ENCODE results near the gene ARHGAP23. TPM values are rescaled to one million over a fixed set of nuclear protein-coding genes. Genes with fewer than 3 reads are reported as not detected.

Gene ARHGAP23
- total RNA-seq, 1 experiment from 2014 or later = 0.04 TPM

- Histone ChIP-seq H3K27ac (ENCODE audit: low read length) (no peak overlapping the region), H3K27me3 (ENCODE audit: low read length) (no peaks in the 10 kb centered on the region), H3K4me1 (ENCODE audit: low read length) (no peaks in the 10 kb centered on the region), H3K4me3 (ENCODE audit: low read length) (no peak overlapping the region), H3K79me2 (ENCODE audit: low read length) (no peaks in the 10 kb centered on the region), H3K36me3 (ENCODE audit: insufficient read depth, low read length) (no peaks in the 10 kb centered on the region), H3K4me2 (ENCODE audit: low read depth, low read length, poor library complexity, severe bottlenecking) (no peak overlapping the region), H2AFZ (ENCODE audit: low read length) (no peak overlapping the region), H3K9me2 (replicated peaks; ENCODE audit: insufficient read depth, low read length) (no peaks in the 10 kb centered on the region), H4K20me1 (ENCODE audit: insufficient read depth, low read depth, low read length) (no peaks in the 10 kb centered on the region), H3K9me3 (ENCODE audit: low read length) (no peaks in the 10 kb centered on the region), H3K9ac (ENCODE audit: low read length) (no peak overlapping the region)
- DNase-seq = no peak
Measured at GRCh38 chr17:38533866-38534497, 105.7 kb downstream of the ARHGAP23 start.

GRCh38 chr17:38534498-38534885 is 106.2 kb downstream of the ARHGAP23 start:
- Histone ChIP-seq H3K79me2 (ENCODE audit: low read length) (no peaks in the 10 kb centered on the region), H3K4me1 (ENCODE audit: low read length) (no peaks in the 10 kb centered on the region), H3K9ac (ENCODE audit: low read length) (no peak overlapping the region), H4K20me1 (ENCODE audit: insufficient read depth, low read depth, low read length) (no peaks in the 10 kb centered on the region), H3K9me2 (replicated peaks; ENCODE audit: insufficient read depth, low read length) (no peaks in the 10 kb centered on the region), H2AFZ (ENCODE audit: low read length) (no peak overlapping the region), H3K36me3 (ENCODE audit: insufficient read depth, low read length) (no peaks in the 10 kb centered on the region), H3K9me3 (ENCODE audit: low read length) (no peaks in the 10 kb centered on the region), H3K4me2 (ENCODE audit: low read depth, low read length, poor library complexity, severe bottlenecking) (no peak overlapping the region), H3K27ac (ENCODE audit: low read length) (no peak overlapping the region), H3K4me3 (ENCODE audit: low read length) (no peak overlapping the region), H3K27me3 (ENCODE audit: low read length) (no peaks in the 10 kb centered on the region)
- no peak for DNase-seq

GRCh38 chr17:38535886-38536285 is 107.6 kb downstream of the ARHGAP23 start:
- DNase-seq = no peak
- Histone ChIP-seq H4K20me1 (ENCODE audit: insufficient read depth, low read depth, low read length) (no peaks in the 10 kb centered on the region), H2AFZ (ENCODE audit: low read length) (no peak overlapping the region), H3K4me1 (ENCODE audit: low read length) (no peaks in the 10 kb centered on the region), H3K36me3 (ENCODE audit: insufficient read depth, low read length) (no peaks in the 10 kb centered on the region), H3K9me2 (replicated peaks; ENCODE audit: insufficient read depth, low read length) (no peaks in the 10 kb centered on the region), H3K27ac (ENCODE audit: low read length) (no peak overlapping the region), H3K9me3 (ENCODE audit: low read length) (no peaks in the 10 kb centered on the region), H3K9ac (ENCODE audit: low read length) (no peak overlapping the region), H3K27me3 (ENCODE audit: low read length) (no peaks in the 10 kb centered on the region), H3K79me2 (ENCODE audit: low read length) (no peaks in the 10 kb centered on the region), H3K4me2 (ENCODE audit: low read depth, low read length, poor library complexity, severe bottlenecking) (no peak overlapping the region), H3K4me3 (ENCODE audit: low read length) (no peak overlapping the region)

- H4K20me1 ChIP-seq (ENCODE audit: insufficient read depth, low read depth, low read length) = no peaks in the 10 kb centered on the region
- no peaks in the 10 kb centered on the region for H3K9me3 ChIP-seq (ENCODE audit: low read length)
- H3K79me2 ChIP-seq (ENCODE audit: low read length) = no peaks in the 10 kb centered on the region
- H2AFZ ChIP-seq (ENCODE audit: low read length) = no peak overlapping the region
- no peaks in the 10 kb centered on the region for H3K27me3 ChIP-seq (ENCODE audit: low read length)
- no peak for DNase-seq
- H3K36me3 ChIP-seq (ENCODE audit: insufficient read depth, low read length) = no peaks in the 10 kb centered on the region
- no peak overlapping the region for H3K4me2 ChIP-seq (ENCODE audit: low read depth, low read length, poor library complexity, severe bottlenecking)
- no peak overlapping the region for H3K9ac ChIP-seq (ENCODE audit: low read length)
- H3K9me2 ChIP-seq (replicated peaks; ENCODE audit: insufficient read depth, low read length) = no peaks in the 10 kb centered on the region
- no peaks in the 10 kb centered on the region for H3K4me1 ChIP-seq (ENCODE audit: low read length)
- H3K4me3 ChIP-seq (ENCODE audit: low read length) = no peak overlapping the region
- no peak overlapping the region for H3K27ac ChIP-seq (ENCODE audit: low read length)
Measured at GRCh38 chr17:38536661-38537060, 108.4 kb downstream of the ARHGAP23 start.

GRCh38 chr17:38538906-38539305 is 110.6 kb downstream of the ARHGAP23 start:
- H4K20me1 ChIP-seq (ENCODE audit: insufficient read depth, low read depth, low read length) = no peaks in the 10 kb centered on the region
- H3K9ac ChIP-seq (ENCODE audit: low read length) = no peak overlapping the region
- H2AFZ ChIP-seq (ENCODE audit: low read length) = no peak overlapping the region
- H3K36me3 ChIP-seq (ENCODE audit: insufficient read depth, low read length) = no peaks in the 10 kb centered on the region
- H3K9me3 ChIP-seq (ENCODE audit: low read length) = no peaks in the 10 kb centered on the region
- H3K4me3 ChIP-seq (ENCODE audit: low read length) = no peak overlapping the region
- H3K4me2 ChIP-seq (ENCODE audit: low read depth, low read length, poor library complexity, severe bottlenecking) = no peak overlapping the region
- no peaks in the 10 kb centered on the region for H3K4me1 ChIP-seq (ENCODE audit: low read length)
- no peak for DNase-seq
- H3K9me2 ChIP-seq (replicated peaks; ENCODE audit: insufficient read depth, low read length) = no peaks in the 10 kb centered on the region
- no peak overlapping the region for H3K27ac ChIP-seq (ENCODE audit: low read length)
- H3K27me3 ChIP-seq (ENCODE audit: low read length) = no peaks in the 10 kb centered on the region
- no peaks in the 10 kb centered on the region for H3K79me2 ChIP-seq (ENCODE audit: low read length)

GRCh38 chr17:38539386-38539785 is 111.1 kb downstream of the ARHGAP23 start:
- Histone ChIP-seq H3K9me2 (replicated peaks; ENCODE audit: insufficient read depth, low read length) (no peaks in the 10 kb centered on the region), H3K36me3 (ENCODE audit: insufficient read depth, low read length) (no peaks in the 10 kb centered on the region), H3K4me3 (ENCODE audit: low read length) (no peak overlapping the region), H3K9ac (ENCODE audit: low read length) (no peak overlapping the region), H3K27me3 (ENCODE audit: low read length) (no peaks in the 10 kb centered on the region), H2AFZ (ENCODE audit: low read length) (no peak overlapping the region), H3K9me3 (ENCODE audit: low read length) (no peaks in the 10 kb centered on the region), H4K20me1 (ENCODE audit: insufficient read depth, low read depth, low read length) (no peaks in the 10 kb centered on the region), H3K4me2 (ENCODE audit: low read depth, low read length, poor library complexity, severe bottlenecking) (no peak overlapping the region), H3K27ac (ENCODE audit: low read length) (no peak overlapping the region), H3K4me1 (ENCODE audit: low read length) (no peaks in the 10 kb centered on the region), H3K79me2 (ENCODE audit: low read length) (no peaks in the 10 kb centered on the region)
- DNase-seq = no peak

GRCh38 chr17:38540514-38541045 is 112.3 kb downstream of the ARHGAP23 start:
- Histone ChIP-seq H3K36me3 (ENCODE audit: insufficient read depth, low read length) (no peaks in the 10 kb centered on the region), H3K9ac (ENCODE audit: low read length) (no peak overlapping the region), H3K4me1 (ENCODE audit: low read length) (no peaks in the 10 kb centered on the region), H3K79me2 (ENCODE audit: low read length) (no peaks in the 10 kb centered on the region), H4K20me1 (ENCODE audit: insufficient read depth, low read depth, low read length) (no peaks in the 10 kb centered on the region), H3K9me2 (replicated peaks; ENCODE audit: insufficient read depth, low read length) (no peaks in the 10 kb centered on the region), H3K4me2 (ENCODE audit: low read depth, low read length, poor library complexity, severe bottlenecking) (no peak overlapping the region), H2AFZ (ENCODE audit: low read length) (no peak overlapping the region), H3K27ac (ENCODE audit: low read length) (no peak overlapping the region), H3K27me3 (ENCODE audit: low read length) (no peaks in the 10 kb centered on the region), H3K9me3 (ENCODE audit: low read length) (no peaks in the 10 kb centered on the region), H3K4me3 (ENCODE audit: low read length) (no peak overlapping the region)
- no peak for DNase-seq

- H3K9ac ChIP-seq (ENCODE audit: low read length) = no peak overlapping the region
- no peak overlapping the region for H3K4me2 ChIP-seq (ENCODE audit: low read depth, low read length, poor library complexity, severe bottlenecking)
- H3K4me3 ChIP-seq (ENCODE audit: low read length) = no peak overlapping the region
- no peak for DNase-seq
- no peak overlapping the region for H2AFZ ChIP-seq (ENCODE audit: low read length)
- H4K20me1 ChIP-seq (ENCODE audit: insufficient read depth, low read depth, low read length) = no peaks in the 10 kb centered on the region
- H3K27me3 ChIP-seq (ENCODE audit: low read length) = no peaks in the 10 kb centered on the region
- no peaks in the 10 kb centered on the region for H3K9me2 ChIP-seq (replicated peaks; ENCODE audit: insufficient read depth, low read length)
- H3K36me3 ChIP-seq (ENCODE audit: insufficient read depth, low read length) = no peaks in the 10 kb centered on the region
- H3K79me2 ChIP-seq (ENCODE audit: low read length) = no peaks in the 10 kb centered on the region
- no peaks in the 10 kb centered on the region for H3K9me3 ChIP-seq (ENCODE audit: low read length)
- no peaks in the 10 kb centered on the region for H3K4me1 ChIP-seq (ENCODE audit: low read length)
- no peak overlapping the region for H3K27ac ChIP-seq (ENCODE audit: low read length)
Measured at GRCh38 chr17:38541281-38541680, 113.0 kb downstream of the ARHGAP23 start.
